Measurements from ENCODE around the gene MTHFSD. TPM values are rescaled to one million over a fixed set of nuclear protein-coding genes. Genes with fewer than 3 reads are reported as not detected.
A peak's percentile ranks its signal among the peaks of the same experiment; 100 is the strongest.

The MTHFSD gene
- total RNA-seq, 4 donors from 2014 or later, result 22.7 to 40.8 (median 25.4) TPM

DNA sequence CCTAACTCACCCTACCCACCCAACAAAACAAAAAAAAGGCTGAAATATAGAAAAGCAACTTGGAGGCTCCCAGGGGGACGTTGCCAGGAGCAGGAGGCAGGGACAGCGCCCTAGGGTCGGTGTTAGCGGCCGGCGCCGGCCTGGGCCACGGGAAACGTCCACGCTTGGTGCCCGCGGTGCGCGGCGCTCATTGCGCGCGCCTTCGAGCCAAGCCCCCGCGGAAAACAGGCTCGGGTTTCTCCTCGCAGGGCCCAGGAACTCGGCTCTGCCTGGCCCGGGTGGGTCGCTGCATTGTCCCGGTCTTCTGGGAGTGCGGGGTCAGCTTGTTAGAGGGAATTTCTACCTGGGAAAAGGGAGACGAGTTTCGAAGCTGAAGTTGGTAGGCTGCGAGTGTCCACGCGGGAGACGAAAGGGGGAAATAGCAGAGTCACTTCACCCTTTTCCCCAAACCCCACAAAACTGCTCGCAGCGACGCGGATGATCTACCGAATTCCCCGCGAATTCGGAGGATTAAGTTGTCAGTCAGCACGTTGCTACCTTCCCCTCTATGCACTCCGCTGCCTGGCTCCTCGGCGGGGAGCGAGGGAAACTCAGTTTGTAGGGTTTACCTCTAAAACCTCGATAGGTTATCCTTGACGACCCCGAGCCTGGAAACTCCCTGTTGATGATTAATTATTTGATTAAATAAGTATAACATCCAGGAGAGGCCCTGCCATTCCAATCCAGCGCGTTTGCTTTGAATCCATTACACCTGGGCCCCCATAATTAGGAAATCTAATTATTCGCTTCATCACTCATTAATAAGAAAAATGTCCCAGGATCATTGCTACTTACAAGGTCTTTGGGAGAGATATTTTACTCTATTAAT, 10.8 kb upstream of the MTHFSD start:
- Histone ChIP-seq H3K27ac (peak overlapping the region; percentile 21 to 79 (median 47)), H3K9me3 (no peaks in the 10 kb centered on the region), H3K4me1 (peaks cover 0 to 35% (median 2%) of the 10 kb centered on the region in 4 donors), H3K27me3 (peaks cover 0 to 62% of the 10 kb centered on the region in 2 donors), H3K36me3 (no peaks in the 10 kb centered on the region), H3K4me3 (peak overlapping the region; percentile 26 to 60 (median 42))
- no peak for TF ChIP-seq EP300 (IDR thresholded peaks at IDR 0.05)
- TF ChIP-seq POLR2A (IDR thresholded peaks at IDR 0.05), result no peak
- no peak for TF ChIP-seq CTCF (IDR thresholded peaks at IDR 0.05)
- DNase-seq (ENCODE audit: low spot score in 2 of 2), result no peak
- 13 to 16% methylated on average over 53 of the region's 53 CpGs for WGBS, 2 donors

DNA sequence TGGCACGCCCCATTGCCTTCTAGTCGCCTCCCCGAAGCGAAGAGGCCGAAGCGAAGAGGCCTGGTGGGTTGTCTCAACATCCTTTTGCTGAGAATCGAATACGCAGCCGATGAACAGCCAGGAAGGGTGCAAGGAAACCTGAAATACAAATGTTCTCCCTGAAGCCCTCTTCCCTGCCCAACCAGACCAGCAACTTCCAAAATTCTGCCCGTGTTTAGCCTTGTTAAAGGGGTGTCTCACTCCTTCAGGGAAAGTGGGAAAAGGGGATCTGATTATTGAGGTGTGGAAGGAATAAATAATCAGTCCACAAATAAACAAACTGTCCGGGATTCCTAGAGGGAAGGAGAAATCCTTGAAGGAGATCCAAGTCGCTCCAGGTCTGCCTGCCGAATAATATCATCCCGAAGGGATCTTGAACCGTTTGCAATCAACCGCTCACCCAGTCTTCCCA, 10.2 kb upstream of the MTHFSD start:
- H3K4me1 ChIP-seq, result peaks cover 0 to 35% (median 2%) of the 10 kb centered on the region in 4 donors
- peak overlapping the region; percentile 21 to 79 (median 47) for H3K27ac ChIP-seq
- H3K9me3 ChIP-seq, result no peaks in the 10 kb centered on the region
- 30 to 49% methylated on average over 16 of the region's 16 CpGs for WGBS, 2 donors
- DNase-seq (ENCODE audit: low spot score in 2 of 2), result no peak
- H3K27me3 ChIP-seq, result peaks cover 0 to 55% of the 10 kb centered on the region in 2 donors
- no peaks in the 10 kb centered on the region for H3K36me3 ChIP-seq
- TF ChIP-seq POLR2A (IDR thresholded peaks at IDR 0.05) (no peak), CTCF (IDR thresholded peaks at IDR 0.05) (no peak), EP300 (IDR thresholded peaks at IDR 0.05) (no peak)
- peak overlapping the region in 2 of 4 donors; percentile 26 to 60 for H3K4me3 ChIP-seq

DNA sequence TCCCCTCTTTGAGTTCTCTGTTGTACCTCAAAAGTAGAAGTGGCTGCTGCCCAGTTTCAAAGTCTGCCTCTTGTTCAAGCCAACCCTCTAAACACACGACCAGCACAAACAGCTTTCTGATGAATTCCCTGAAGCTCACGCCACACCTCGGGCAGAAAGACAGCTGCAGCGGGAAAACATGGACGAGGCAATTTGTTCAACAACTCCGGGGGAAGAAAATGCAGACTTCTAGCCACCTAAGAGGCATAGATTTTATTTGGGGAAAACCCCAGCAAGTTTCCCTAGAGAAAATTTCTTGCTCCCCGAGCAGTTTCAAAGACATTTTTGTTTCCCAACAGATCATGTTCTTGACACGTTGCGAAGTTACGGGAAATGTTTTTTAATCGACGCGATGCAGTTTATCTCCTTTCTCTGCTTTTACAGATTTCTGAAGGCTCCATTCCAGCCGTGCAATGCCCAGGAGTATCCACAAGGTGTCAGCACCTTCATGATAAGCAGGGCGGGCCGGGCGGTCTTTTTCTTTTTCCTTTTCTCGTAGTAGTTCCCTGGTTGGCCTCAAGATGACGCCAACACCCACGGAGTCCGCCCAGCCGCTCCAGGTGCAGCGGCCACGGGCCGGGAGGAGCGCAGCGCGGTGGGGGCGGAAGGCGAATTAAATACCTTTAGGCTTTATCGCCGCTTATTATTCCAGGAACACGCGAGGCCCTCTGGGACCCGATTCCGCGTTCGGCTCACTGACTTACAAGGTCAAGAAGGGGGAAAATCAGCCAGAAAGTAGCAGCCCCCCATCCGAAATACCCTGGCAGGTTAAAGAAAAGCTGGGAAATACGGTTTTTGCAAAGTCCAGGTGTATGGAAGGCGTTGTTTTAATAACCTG, 8.7 kb upstream of the MTHFSD start:
- no peaks in the 10 kb centered on the region for H3K36me3 ChIP-seq
- DNase-seq (ENCODE audit: low spot score in 2 of 2), result peak; percentile 94 to 99
- 1% methylated on average over 34 to 41 of the region's 41 CpGs for WGBS, 2 donors
- peak overlapping the region in 3 of 4 donors; percentile 3 to 34 (median 11) for H3K4me3 ChIP-seq
- peaks cover 0 to 35% (median 2%) of the 10 kb centered on the region in 4 donors for H3K4me1 ChIP-seq
- H3K27ac ChIP-seq, result peak overlapping the region in 2 of 4 donors; percentile 67 to 79
- TF ChIP-seq POLR2A (IDR thresholded peaks at IDR 0.05), result no peak
- peak; percentile 99 to 100 (median 100) for TF ChIP-seq CTCF (IDR thresholded peaks at IDR 0.05)
- peak; percentile 24 to 54 for TF ChIP-seq EP300 (IDR thresholded peaks at IDR 0.05)
- H3K27me3 ChIP-seq, result peaks cover 0 to 44% of the 10 kb centered on the region in 2 donors
- no peaks in the 10 kb centered on the region for H3K9me3 ChIP-seq

DNA sequence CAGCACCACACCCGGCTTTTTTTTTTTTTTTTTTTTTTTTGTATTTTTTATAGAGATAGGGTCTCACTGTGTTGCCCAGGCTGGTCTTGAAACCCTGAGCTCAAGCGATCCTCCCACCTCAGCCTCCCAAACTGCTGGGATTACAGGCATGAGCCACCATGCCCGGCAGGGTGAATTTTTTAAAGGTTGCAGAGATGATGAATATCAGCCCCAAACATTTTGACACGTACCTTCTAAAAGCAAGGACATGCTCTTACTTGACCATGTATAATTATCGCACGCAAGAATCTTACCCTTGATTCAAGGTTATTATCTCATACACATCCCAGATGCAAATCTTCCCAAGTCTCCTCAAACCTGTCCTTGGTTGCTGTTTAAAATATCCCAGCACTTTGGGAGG, 7.3 kb upstream of the MTHFSD start:
- 90% methylated on average over 6 of the region's 6 CpGs for WGBS, 2 donors
- Histone ChIP-seq H3K9me3 (no peaks in the 10 kb centered on the region), H3K27me3 (peaks cover 0 to 37% of the 10 kb centered on the region in 2 donors), H3K36me3 (no peaks in the 10 kb centered on the region), H3K4me3 (no peak overlapping the region), H3K27ac (no peak overlapping the region), H3K4me1 (peaks cover 0 to 35% (median 2%) of the 10 kb centered on the region in 4 donors)
- no peak for TF ChIP-seq POLR2A (IDR thresholded peaks at IDR 0.05)
- no peak for TF ChIP-seq CTCF (IDR thresholded peaks at IDR 0.05)
- no peak for TF ChIP-seq EP300 (IDR thresholded peaks at IDR 0.05)
- no peak for DNase-seq (ENCODE audit: low spot score in 2 of 2)

Measured in tibial nerve (tissue), 4 donors.